GM12878 (cell line): Measurements from ENCODE around the gene SCYL1. TPM values are rescaled to one million over a fixed set of nuclear protein-coding genes. Genes with fewer than 3 reads are reported as not detected.

Experiments used
- BMI1 ChIP-seq: fragments of 450-650 bp; IDR thresholded peaks from 2 replicates; pipeline ENCODE4 v1.6.1; 2016; ENCODE audit warnings: mild to moderate bottlenecking, moderate library complexity, borderline replicate concordance
- CBX5 ChIP-seq: sonication (generic); IDR thresholded peaks from 2 replicates; pipeline ENCODE4 v1.6.1; 2016; ENCODE audit warnings: low read depth, moderate library complexity, mild to moderate bottlenecking, inconsistent platforms
- E2F8 ChIP-seq: fragments of 450-650 bp; IDR thresholded peaks from 2 replicates; pipeline ENCODE4 v1.6.1; 2018; ENCODE audit warnings: mild to moderate bottlenecking, low read depth, moderate library complexity; ENCODE audit not compliant: partially characterized antibody
- EGR1 ChIP-seq, 2 experiments: IDR thresholded peaks; 1 replicate in 1 of 2; 2 replicates in 1 of 2; pipeline ENCODE4 v1.6.1; 2011 to 2012; ENCODE audit warnings: low read depth in 2 of 2, low read length in 2 of 2, borderline replicate concordance in 1 of 2, mild to moderate bottlenecking in 1 of 2, moderate library complexity in 1 of 2
- FOXK2 ChIP-seq: fragments of 450-650 bp; IDR thresholded peaks from 2 replicates; pipeline ENCODE4 v1.6.1; 2017; ENCODE audit warnings: mild to moderate bottlenecking, moderate library complexity
- HCFC1 ChIP-seq: fragments of 150-350 bp; IDR thresholded peaks from 2 replicates; pipeline ENCODE4 v1.6.1; 2014; ENCODE audit warnings: low read length
- HDGF ChIP-seq: fragments of 450-650 bp; IDR thresholded peaks from 2 replicates; pipeline ENCODE4 v1.6.1; 2016; ENCODE audit warnings: antibody characterized with exemption
- HSF1 ChIP-seq: fragments of 150-350 bp; IDR thresholded peaks from 2 replicates; pipeline ENCODE4 v1.6.1; 2014; ENCODE audit warnings: mild to moderate bottlenecking, low read depth, low read length
- MEF2A ChIP-seq: IDR thresholded peaks from 2 replicates; pipeline ENCODE4 v1.6.1; 2011; ENCODE audit warnings: low read depth, mild to moderate bottlenecking, low read length, moderate library complexity; ENCODE audit not compliant: insufficient read depth
- NBN ChIP-seq: fragments of 450-650 bp; IDR thresholded peaks from 2 replicates; pipeline ENCODE4 v1.6.1; 2016
- NFXL1 ChIP-seq: fragments of 450-650 bp; IDR thresholded peaks from 2 replicates; pipeline ENCODE4 v1.6.1; 2017; ENCODE audit warnings: antibody characterized with exemption, mild to moderate bottlenecking, borderline replicate concordance
- NFYA ChIP-seq: IDR thresholded peaks from 2 replicates; pipeline ENCODE4 v1.6.1; 2011; ENCODE audit warnings: low read depth, mild to moderate bottlenecking, low read length, improper control_type of control experiment, borderline replicate concordance
- RAD21 ChIP-seq: IDR thresholded peaks from 2 replicates; pipeline ENCODE4 v1.6.1; 2011; ENCODE audit warnings: mild to moderate bottlenecking, low read depth, low read length, moderate library complexity; ENCODE audit not compliant: insufficient read depth
- SIN3A ChIP-seq: IDR thresholded peaks from 2 replicates; pipeline ENCODE4 v1.6.1; 2012; ENCODE audit warnings: low read depth, low read length, improper control_type of control experiment
- SIX5 ChIP-seq: IDR thresholded peaks from 2 replicates; pipeline ENCODE4 v1.6.1; 2011; ENCODE audit warnings: mild to moderate bottlenecking, low read depth, low read length, moderate library complexity; ENCODE audit not compliant: severe bottlenecking
- SMAD5 ChIP-seq: IDR thresholded peaks from 2 replicates; pipeline ENCODE4 v1.6.1; 2016; ENCODE audit warnings: antibody characterized with exemption, low read depth
- ZBTB11 ChIP-seq: fragments of 450-650 bp; formaldehyde crosslinking; IDR thresholded peaks from 2 replicates; pipeline ENCODE4 v1.5.0; 2022; ENCODE audit warnings: mild to moderate bottlenecking, missing genetic modification characterization
- ZBTB4 ChIP-seq: fragments of 450-650 bp; formaldehyde crosslinking; IDR thresholded peaks from 2 replicates; pipeline ENCODE4 v1.4.0; 2022; ENCODE audit warnings: mild to moderate bottlenecking, moderate library complexity
- ZNF274 ChIP-seq: IDR thresholded peaks from one replicate; pipeline ENCODE4 v1.8.0; 2011; ENCODE audit not compliant: insufficient read length, insufficient read depth
- ZSCAN29 ChIP-seq: fragments of 450-650 bp; IDR thresholded peaks from 2 replicates; pipeline ENCODE4 v1.6.1; 2017; ENCODE audit warnings: mild to moderate bottlenecking, moderate library complexity
- polyA plus RNA-seq, 11 experiments: library from polyadenylated mRNA; depleted of rRNA in 4 of 11; unstranded in 6 of 11; stranded (reverse) in 5 of 11; fragments of >200 nt; fragmentation: Nextera tagmentation in 4 of 11; fragmentation: Illumina TruSeq in 1 of 11; extraction: Ambion mirVana in 4 of 11; extraction: Trizol in 1 of 11; gene quantifications; 1 replicate in 1 of 11; 2 replicates in 10 of 11; pipeline versions ENCODE4 v1.2.1 to v1.2.3, GENCODE V29; 2011 to 2016; ENCODE audit warnings: inconsistent platforms in 2 of 11, missing spikeins in 2 of 11, low read depth in 1 of 11
- total RNA-seq, 4 experiments: library from RNA; depleted of rRNA in 3 of 4; stranded (reverse); fragments of >200 nt in 3 of 4; fragmentation: Illumina TruSeq in 1 of 4; extraction: Trizol in 1 of 4; gene quantifications; 2 replicates each; pipeline versions ENCODE4 v1.2.1 to v1.2.3, GENCODE V29; 2013 to 2021

Gene SCYL1
- total and polyA plus RNA-seq, 10 of the 15 experiments (the other 5 are each of a cell fraction or from before 2014, with no cell fraction given) = 0.80 to 82.7 (median 51.2) TPM

- no peak for TF ChIP-seq E2F8
- 0 out of 2 replicates have a peak, but pooled peaks have one; percentile 21 for TF ChIP-seq HDGF
- TF ChIP-seq SIX5 = peak; percentile 16
- no peak for TF ChIP-seq ZBTB4
- TF ChIP-seq RAD21 = peak; percentile 54; the same call in 1 of the 2 replicates
- no peak for TF ChIP-seq ZBTB11 (CRISPR knock-in tag)
- no peak for TF ChIP-seq SIN3A
- TF ChIP-seq ZNF274 = no peak
- TF ChIP-seq NFXL1 = no peak
- no peak for TF ChIP-seq BMI1
- no peak for TF ChIP-seq FOXK2
- TF ChIP-seq HSF1 = no peak
- peak; percentile 40; the same call in 1 of the 2 replicates for TF ChIP-seq ZSCAN29
- TF ChIP-seq SMAD5 = no peak
- peak in 1 of 2 experiments; percentile 88; a peak in 2 of 3 replicates for TF ChIP-seq EGR1 (IDR thresholded peaks at IDR 0.05; ENCODE audit: borderline replicate concordance in 1 of 2, low read depth in 2 of 2, low read length in 2 of 2)
- TF ChIP-seq MEF2A = peak; percentile 76
- no peak for TF ChIP-seq NFYA
- no peak for TF ChIP-seq HCFC1
- 0 out of 2 replicates have a peak, but pooled peaks have one; percentile 35 for TF ChIP-seq NBN
- no peak for TF ChIP-seq CBX5
Observed at GRCh38 chr11:65574109-65574810, 49.4 kb downstream of the SCYL1 start (continued).
